ENCODE data around the gene STIM2.

DNA sequence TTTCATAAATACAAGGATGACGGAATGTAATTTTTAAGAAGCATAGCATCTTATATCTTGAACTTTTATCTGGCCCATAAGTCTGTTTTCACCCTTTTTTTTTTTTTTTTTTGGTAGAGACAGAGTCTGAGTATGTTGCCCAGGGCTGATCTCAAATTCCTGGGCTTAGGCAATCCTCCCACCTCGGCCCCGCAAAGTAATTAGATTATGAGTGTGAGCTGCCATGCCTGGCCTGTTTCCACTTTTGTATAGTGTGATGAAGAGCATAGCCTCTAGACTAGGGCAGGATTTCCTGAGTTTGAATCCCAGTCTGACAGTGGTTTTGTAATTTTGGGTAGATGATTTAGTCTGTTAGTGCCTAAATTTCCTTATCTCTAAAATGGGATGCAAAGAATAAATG is 11.0 kb downstream of the STIM2 start:
- no peak for TF ChIP-seq EZH2 (IDR thresholded peaks at IDR 0.05; ENCODE audit: low read depth)
- TF ChIP-seq, protein P1, sequence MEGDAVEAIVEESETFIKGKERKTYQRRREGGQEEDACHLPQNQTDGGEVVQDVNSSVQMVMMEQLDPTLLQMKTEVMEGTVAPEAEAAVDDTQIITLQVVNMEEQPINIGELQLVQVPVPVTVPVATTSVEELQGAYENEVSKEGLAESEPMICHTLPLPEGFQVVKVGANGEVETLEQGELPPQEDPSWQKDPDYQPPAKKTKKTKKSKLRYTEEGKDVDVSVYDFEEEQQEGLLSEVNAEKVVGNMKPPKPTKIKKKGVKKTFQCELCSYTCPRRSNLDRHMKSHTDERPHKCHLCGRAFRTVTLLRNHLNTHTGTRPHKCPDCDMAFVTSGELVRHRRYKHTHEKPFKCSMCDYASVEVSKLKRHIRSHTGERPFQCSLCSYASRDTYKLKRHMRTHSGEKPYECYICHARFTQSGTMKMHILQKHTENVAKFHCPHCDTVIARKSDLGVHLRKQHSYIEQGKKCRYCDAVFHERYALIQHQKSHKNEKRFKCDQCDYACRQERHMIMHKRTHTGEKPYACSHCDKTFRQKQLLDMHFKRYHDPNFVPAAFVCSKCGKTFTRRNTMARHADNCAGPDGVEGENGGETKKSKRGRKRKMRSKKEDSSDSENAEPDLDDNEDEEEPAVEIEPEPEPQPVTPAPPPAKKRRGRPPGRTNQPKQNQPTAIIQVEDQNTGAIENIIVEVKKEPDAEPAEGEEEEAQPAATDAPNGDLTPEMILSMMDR (conservative IDR thresholded peaks at IDR 0.05) = no peak

All from PC-9 (cell line).